ENCODE measurements around the gene DUS1L. TPM values are rescaled to one million over a fixed set of nuclear protein-coding genes. Genes with fewer than 3 reads are reported as not detected.

DUS1L gene
- total RNA-seq, 4 donors from 2014 or later: 65.8 to 113 (median 89.8) TPM

DNA sequence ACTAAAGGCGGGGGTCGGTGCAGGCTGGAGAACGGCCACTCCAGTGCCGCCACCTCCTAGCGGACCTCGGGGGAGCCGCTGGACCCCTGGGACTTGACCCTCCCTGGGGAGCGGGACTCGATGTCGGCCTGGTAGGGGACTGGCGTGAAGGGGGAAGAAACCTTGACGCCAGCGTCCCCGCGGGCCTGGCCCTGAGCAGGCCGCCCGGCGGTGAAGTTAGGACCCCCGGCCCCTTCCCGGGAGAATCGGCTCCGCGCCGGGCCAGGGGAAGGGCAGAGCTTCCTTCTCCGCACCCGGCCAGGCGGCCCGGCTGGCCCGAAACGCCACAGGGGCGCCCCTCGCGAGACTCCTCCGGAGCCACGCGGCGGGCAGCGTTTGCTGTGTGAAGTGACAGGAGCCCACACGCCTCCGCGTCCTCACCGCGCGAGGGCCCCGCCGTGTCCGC is 389 bp downstream of the DUS1L start:
- intact Hi-C loops (cut with DNase I; ENCODE audit: low total_unique reads): no loop called here
- 0% methylated on average over 5 to 11 of the region's 47 CpGs for WGBS, 2 donors

DNA sequence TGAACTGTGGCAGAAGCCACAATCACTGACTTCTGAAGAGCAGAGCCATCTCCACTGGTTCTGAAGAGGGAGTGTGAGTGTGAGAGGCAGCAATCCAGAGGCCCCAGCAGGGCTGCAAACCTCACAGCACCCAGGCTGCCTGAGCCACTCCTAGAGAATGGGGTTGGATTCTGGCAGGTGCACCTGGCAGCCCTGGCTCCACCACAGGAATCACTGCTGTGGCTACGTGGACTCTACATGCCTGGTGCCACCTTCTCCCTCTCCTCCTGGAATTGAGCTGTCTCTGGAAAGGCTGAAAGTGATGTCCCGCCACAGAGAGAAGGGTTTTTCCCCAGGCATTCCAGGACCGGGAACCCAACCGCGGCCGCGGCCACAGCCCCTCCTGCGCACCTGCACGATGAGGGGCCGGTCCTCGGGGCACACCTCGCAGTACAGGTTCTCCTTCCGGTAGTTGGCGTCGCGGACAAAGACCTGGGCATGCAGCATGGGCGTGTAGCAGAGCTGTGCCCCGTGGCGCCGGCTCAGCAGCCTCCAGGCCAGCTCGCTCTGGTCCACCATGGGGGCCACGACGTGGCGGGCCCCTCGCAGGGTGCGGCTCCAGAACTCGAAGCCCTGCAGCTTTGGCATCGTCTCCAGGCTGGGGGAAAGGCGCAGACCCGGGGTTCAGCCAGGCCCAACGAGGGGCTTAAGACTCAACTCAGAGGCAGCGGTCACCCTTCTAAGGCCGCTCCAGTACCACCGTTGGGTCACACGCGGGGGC is 991 bp downstream of the DUS1L start:
- intact Hi-C loops (cut with DNase I; ENCODE audit: low total_unique reads): no loop called here
- no peak for TF ChIP-seq POLR2A (IDR thresholded peaks at IDR 0.05)
- TF ChIP-seq, protein P1, sequence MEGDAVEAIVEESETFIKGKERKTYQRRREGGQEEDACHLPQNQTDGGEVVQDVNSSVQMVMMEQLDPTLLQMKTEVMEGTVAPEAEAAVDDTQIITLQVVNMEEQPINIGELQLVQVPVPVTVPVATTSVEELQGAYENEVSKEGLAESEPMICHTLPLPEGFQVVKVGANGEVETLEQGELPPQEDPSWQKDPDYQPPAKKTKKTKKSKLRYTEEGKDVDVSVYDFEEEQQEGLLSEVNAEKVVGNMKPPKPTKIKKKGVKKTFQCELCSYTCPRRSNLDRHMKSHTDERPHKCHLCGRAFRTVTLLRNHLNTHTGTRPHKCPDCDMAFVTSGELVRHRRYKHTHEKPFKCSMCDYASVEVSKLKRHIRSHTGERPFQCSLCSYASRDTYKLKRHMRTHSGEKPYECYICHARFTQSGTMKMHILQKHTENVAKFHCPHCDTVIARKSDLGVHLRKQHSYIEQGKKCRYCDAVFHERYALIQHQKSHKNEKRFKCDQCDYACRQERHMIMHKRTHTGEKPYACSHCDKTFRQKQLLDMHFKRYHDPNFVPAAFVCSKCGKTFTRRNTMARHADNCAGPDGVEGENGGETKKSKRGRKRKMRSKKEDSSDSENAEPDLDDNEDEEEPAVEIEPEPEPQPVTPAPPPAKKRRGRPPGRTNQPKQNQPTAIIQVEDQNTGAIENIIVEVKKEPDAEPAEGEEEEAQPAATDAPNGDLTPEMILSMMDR (IDR thresholded peaks at IDR 0.05): no peak
- WGBS, 2 donors: 14 to 28% methylated on average over 8 to 24 of the region's 36 CpGs
- H3K4me3 ChIP-seq (ENCODE audit: low read depth, poor library complexity, severe bottlenecking): peak overlapping the region; percentile 84
- no peak for DNase-seq (ENCODE audit: low spot score in 2 of 2)

More for the DNA sequence above, 389 bp downstream of the DUS1L start:
- no peak for DNase-seq (ENCODE audit: low spot score in 2 of 2)
- no peak for TF ChIP-seq POLR2A (IDR thresholded peaks at IDR 0.05)
- TF ChIP-seq, protein P1 (IDR thresholded peaks at IDR 0.05): no peak
- H3K4me3 ChIP-seq (ENCODE audit: low read depth, poor library complexity, severe bottlenecking): peak overlapping the region; percentile 84

DNA sequence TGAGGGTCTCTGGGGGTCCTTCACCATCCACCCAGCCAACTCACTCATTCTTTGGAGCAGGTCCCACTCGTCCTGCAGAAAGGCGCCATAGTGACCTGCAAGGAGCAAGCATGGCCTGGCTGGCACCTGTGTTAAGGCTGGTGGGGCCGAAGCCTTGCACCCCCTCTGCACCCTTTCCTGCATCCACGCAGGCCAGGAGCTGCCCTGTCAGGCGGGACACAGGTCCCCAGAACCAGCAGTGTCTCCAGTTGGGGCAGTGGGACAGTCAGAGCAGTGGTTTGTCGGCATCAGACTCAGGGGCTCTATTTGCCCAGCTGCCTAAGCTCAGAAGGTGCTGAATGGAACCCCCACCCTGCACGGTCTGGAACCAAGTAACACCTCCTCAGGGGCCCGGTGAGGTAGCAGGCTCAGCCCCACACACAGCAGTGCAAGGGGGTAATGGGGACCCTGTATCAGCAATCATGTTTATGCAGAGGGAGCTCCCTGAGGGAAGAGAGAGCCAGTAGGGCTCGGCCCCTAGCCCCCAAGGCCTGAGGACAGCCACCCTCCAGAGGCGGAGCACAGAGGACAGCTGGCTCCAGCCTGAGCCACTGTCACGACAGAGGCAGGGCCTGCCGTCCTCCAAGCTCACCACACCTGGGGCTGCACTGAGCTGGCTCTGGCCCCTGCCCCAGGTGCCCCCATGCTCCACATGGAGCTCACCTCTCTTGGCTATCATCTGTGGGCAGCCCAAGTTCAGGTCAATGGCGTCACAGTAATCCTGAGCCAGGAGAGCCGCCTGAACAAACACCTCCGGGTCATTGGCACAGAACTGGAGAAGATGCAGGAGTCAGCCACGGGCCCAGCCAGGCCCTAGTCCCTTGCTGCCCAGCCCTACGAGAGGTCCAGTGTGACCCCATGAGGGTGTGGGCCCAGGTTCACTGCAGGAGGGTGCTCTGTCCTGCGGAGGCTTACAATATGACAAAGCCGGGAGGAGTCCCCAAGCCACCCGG is 1.9 kb downstream of the DUS1L start:
- intact Hi-C loops (cut with DNase I; ENCODE audit: low total_unique reads): no loop called here
- WGBS, 2 donors: 68 to 80% methylated on average over 19 to 20 of the region's 20 CpGs
- H3K4me3 ChIP-seq (ENCODE audit: low read depth, poor library complexity, severe bottlenecking): no peak overlapping the region
- TF ChIP-seq, protein P1 (IDR thresholded peaks at IDR 0.05): no peak
- no peak for TF ChIP-seq POLR2A (IDR thresholded peaks at IDR 0.05)
- DNase-seq (ENCODE audit: low spot score in 2 of 2): no peak

DNA sequence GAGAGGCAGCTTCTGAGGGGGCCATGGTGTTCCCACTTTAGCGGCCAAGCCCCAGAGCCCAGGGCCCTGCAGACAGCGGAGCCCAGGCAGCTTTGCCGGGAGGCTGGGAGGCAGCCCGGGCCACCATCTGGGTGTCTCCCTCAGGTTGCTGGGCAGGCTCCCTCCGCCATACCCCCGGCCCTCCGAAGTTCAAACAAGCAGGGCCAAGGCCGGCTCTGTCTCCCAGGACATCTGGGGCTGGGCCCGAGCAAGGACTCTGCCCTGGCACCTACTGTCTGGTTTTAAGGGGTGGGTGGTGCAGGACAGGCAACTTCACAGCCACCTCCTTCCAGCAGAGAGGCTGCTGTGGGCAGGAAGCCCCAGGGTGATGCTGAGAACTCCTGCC is 2.6 kb downstream of the DUS1L start:
- no peak for DNase-seq (ENCODE audit: low spot score in 2 of 2)
- WGBS, 2 donors: 87 to 96% methylated on average over 3 to 9 of the region's 9 CpGs
- no peak overlapping the region for H3K4me3 ChIP-seq (ENCODE audit: low read depth, poor library complexity, severe bottlenecking)
- TF ChIP-seq, protein P1 (IDR thresholded peaks at IDR 0.05): no peak
- no peak for TF ChIP-seq POLR2A (IDR thresholded peaks at IDR 0.05)
- intact Hi-C loops (cut with DNase I; ENCODE audit: low total_unique reads): no loop called here

DNA sequence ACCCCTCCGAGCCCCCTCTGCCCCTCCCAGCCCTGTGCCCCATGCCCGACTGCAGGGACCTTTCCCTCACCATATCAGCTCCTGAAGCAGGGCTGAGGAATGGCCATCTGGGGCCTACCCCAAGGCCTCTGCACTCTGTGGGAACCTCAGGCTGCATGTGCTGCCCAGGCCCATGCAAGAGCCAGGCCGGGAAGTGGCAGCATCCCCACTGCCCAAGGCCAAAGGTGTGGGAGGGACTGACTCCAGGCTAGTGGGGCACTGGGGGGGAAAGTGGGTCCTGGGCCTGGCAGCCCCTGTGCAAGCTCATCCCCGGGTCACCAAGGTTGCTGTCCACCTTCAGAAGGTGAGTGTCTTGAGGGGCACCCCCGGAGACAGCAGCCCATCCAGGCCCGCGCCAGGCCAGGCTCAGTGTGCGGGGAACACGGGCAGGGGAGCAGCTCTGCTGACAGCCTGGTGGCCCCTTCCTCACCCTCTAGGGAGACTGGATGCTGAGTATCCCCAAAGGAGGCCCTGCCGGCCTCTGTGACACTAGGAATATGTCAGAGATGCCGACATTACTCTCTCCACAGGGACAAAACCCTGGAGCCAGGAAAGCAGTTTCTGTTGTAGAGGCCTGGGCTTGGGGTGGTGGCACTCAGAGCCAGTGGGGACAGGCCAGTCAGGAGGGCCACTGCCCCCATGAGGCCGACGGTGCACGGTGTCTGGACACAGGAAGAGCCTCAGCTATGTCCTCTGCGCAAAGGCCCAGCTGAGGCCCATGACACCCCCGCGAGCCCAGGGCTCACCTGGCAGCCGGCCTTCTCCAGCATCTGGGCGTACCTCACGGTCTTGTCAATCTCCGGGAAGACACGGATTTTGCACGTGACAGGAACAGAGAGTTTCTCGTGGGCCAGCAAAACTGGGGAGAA is 3.3 kb downstream of the DUS1L start:
- WGBS, 2 donors: 85 to 87% methylated on average over 22 of the region's 24 CpGs
- no peak for DNase-seq (ENCODE audit: low spot score in 2 of 2)
- no peak overlapping the region for H3K4me3 ChIP-seq (ENCODE audit: low read depth, poor library complexity, severe bottlenecking)
- TF ChIP-seq, protein P1 (IDR thresholded peaks at IDR 0.05): no peak
- TF ChIP-seq POLR2A (IDR thresholded peaks at IDR 0.05): no peak
- intact Hi-C loops (cut with DNase I; ENCODE audit: low total_unique reads): no loop called here
